HG02763 (cell line): ENCODE results near the gene CD8A.

Experiments used
- ATAC-seq: cut with Tn5 transposase; IDR thresholded peaks from one replicate; pipeline ENCODE4 v1.9.1; 2021; ENCODE audit warnings: mild to moderate bottlenecking, moderate library complexity; ENCODE audit not compliant: unreplicated experiment

Gene CD8A

GRCh38 chr2:86809481-86810121, 18.9 kb upstream of the CD8A start:
- ATAC-seq = no peak

DNA sequence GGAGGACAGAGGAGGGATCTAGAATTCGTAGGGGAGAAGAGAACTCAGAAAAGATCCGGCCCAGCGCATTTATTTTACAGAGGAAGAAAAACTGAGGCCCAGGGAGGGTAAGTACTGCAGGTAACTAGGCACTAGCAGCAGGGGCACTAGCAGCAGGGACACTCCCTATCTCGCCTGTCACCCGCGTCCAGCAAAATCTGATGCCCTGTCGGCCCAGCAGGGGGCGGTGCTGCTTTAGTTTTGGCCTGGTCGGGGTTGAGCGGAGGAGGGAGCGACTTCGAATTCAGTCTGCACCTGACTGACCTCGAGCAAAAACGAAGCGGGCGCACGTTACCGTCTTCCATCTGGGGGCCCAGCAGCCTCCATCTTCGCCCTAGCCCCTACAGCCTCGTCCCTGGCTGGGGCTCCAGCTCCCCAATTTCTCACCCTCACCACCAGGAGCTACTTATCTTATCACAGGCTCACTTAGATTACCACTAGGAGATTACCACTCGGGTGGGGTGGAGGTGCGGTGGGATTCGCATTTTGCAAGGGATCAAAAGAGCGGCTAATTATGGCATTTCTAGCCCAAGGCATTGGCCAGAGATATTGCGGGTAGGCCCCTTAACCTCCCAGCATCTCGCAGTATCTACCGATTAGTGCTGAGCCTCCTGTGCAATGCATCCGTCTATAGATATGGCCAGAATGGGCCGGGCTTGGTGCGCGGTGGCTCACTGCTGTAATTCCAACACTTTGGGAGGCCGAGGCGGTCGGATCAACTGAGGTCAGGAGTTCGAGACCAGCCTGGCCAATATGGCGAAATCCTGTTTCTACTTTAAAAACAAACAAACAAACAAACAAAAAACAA, 17.8 kb upstream of the CD8A start:
- peak; percentile 80 for ATAC-seq

GRCh38 chr2:86807468-86808275, 17.0 kb upstream of the CD8A start:
- no peak for ATAC-seq

DNA sequence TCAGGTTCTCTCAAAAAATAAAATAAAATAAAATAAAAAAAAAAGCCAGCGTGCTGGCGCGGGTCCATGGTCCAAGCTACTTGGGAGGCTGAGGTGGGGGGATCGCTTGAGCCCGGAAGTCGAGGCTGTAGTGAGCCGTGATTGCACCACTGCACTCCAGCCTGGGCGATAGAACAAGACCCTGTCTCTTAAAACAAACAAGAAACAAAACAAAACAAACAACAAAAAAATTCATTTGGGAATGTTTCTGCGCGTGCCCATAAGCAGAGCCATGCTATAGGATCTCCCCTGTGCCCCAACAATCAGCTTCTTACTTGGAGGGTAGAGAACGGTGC, 16.4 kb upstream of the CD8A start:
- no peak for ATAC-seq

DNA sequence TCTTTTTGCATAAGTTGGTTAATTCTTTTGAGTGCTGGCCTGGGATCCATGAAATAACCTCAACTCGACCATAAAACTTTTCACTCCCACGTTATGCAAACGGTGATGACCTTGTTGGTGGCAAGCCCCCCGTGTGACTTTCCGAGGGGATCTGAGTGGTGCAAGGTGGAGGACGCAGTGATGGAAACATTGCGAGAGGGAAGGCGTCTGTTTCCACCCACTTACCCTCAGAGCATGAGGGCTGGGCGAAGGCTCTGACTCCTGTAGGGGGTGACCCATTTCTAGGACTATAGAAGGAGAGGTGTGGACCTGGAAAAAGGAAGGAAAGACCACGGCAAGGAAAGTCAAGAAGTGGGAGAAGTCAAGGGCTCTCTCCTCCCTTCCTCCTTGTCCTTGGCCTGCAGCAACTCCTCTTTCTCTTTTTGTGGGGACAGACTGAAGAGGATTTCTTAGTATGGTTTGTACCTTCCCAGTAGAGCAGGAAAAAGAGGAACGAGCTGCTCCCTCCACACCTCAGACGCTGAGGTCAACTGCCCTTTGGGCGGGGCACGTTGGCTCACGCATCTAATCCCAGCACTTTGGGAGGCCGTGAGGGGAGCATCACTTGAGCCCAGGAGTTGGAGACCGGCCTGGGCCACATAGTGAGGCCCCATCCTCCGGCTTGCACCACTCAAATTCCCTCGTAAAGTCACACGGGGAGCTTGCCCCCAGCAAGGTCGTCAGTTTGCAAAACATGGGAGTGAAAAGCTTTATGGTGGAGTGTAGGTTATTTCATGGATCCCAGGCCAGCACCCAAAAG, 15.5 kb upstream of the CD8A start:
- ATAC-seq = no peak

- no peak for ATAC-seq
These were observed 10.3 kb upstream of the CD8A start for GRCh38 chr2:86800856-86801567.

DNA sequence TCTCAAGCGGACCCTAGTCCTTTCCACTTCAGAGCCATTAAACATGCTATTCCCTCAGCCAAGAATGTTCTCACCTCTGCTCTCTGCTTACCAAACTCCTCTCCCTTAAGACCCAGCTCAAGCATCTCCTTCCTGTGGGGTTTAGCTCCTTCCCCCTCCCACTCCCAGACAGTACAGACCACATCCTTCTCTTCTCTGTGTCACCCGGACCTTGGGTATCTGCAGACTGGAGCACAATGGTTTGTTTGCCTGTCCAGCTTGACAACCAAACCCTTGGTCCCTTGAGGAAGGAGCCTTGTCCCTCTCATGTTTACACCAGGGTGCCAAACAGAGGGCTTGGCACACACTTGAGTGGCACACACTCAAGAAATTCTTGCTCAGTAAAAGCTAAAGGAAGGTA, 4.1 kb upstream of the CD8A start:
- ATAC-seq = no peak

DNA sequence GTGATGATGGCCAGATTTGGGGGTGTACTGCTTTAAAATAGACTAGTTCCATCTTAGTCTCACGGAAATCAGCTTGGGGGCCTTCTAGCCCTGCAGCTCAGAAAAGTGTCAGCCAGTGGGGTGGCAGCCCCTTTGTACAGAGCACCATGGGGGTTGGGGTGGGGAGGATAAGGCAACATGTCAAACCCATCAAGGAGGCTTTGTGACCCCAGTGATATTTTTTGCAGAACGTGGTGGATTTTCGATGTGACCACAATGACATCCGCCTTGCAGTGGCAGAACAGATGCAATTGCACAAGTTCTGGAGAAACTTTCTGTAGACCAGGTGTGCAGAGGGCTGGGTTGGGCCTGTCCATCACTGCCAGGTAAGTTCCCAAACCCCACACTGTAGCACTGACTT, 3.0 kb upstream of the CD8A start:
- ATAC-seq = no peak

DNA sequence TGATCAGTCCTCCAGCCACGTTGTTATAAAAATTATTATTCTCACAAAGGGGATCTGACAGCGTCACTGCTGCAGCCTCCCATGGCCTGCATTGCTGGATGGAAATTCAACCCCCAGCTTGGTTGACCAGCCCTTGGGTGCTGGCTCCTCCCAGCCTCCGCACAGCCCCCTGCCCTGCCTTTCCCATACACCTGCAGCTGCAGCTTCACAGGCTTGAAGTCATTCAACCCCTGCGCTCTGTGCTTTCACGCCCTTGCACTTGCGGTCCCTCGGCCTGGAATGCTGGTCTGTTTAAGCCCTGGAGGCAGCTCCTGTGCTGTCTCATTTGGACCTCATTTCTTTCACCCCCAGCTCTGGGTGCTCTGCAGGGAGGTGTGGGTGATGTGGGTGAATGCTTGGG, 860 bp upstream of the CD8A start:
- ATAC-seq = no peak

- ATAC-seq = no peak
These were observed 508 bp downstream of the CD8A start for GRCh38 chr2:86790134-86790675.

GRCh38 chr2:86789687-86790133, 1.0 kb downstream of the CD8A start:
- ATAC-seq = no peak

- ATAC-seq = no peak
These were observed 1.6 kb downstream of the CD8A start for GRCh38 chr2:86788881-86789686.

- no peak for ATAC-seq
These were observed 2.5 kb downstream of the CD8A start for GRCh38 chr2:86788165-86788564.

DNA sequence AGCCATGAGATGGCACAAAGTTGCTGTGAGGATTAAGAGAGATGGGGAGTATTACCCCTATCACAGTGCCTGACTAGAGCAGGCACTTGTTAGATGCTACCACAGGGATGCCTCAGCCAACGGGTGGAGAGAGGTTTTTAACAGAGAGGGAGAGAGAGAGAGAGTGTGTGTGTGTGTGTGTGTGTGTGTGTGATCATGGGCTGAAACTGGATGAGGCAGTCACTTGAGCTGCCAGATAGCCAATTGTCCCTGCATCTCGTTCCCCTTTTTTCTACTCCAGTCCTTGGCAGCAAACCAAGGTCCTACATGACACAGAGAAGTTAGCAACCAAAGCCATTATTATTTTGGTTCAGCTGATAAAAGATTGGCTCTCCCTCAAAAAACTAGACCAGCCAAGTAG, 3.0 kb downstream of the CD8A start:
- no peak for ATAC-seq

DNA sequence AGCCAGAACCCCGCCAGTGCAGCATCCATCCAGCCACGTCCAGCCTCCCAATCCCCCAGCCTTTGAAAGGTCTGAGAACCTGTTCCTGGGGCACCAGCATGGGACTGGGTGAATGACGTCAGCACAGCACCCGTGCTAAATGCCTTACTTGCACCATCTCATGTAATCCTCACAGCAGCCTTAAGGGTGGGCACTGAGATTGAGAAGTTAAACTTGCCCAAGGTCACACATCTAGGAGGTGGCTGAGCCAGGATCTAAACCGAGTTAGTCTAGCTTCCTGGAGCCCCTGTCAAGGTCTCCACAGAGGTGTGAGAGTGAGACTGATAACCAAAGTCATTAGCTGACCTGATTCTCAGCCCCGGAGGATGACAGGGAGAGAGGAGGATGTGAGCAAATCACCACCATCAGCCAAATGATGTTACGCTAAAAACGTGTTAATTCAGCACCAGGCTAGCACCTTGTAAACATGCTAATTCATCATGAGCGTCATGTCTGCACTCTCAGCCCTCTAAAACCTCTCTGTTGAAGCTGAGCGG, 4.6 kb downstream of the CD8A start:
- ATAC-seq = no peak

DNA sequence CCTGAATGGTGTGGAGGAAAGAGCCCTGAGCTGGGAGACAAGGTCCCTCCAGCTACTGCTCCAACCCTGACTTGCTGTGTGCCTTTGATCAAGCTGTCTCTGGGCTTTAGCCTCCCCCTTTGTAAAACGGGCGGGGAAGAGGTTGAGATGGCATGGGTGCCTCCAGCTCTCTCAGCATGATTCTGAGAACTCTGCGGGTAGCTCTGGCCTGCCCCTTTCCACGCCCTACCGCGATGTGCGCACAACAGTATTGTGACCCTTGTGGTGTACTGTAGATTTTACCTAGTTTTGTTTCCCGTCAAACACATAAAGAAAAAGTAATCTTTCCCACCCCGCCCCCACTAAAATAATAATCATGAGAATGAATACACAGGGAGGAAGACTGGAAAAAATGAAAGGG, 5.3 kb downstream of the CD8A start:
- ATAC-seq = no peak

DNA sequence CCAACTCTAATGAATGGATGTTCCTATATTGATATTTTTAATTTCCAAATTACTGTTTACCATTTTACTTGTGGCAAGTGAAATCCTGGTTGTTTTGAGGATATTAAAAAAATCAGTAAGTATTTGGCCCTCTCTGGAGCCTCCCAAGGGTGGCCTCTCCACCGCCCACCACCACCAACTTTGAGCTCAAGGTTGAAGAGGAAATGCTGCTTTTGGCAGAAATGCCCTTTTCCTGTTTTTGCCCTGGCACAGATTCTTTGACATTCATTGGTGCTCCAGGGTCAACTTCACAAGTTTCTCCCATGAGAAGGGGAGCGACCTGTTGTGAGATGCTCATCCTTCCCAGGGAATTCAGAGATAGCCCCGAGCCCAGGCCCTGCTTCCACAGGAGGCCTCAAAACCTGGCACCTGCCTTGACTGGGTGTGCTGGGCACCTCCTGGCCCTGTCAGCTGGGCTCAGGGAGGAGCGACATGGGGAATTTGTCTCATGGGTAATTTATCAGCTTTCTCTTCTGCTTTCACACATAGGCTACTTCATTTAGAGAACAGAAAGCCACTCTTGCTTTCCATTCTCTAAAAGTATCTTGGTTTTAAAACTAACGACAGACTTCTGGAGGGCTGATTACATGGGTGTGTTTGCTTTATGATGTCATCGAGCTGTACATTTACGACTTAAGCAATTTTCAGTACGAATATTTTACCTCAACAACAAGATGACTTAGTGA, 6.9 kb downstream of the CD8A start:
- ATAC-seq = peak; percentile 94

DNA sequence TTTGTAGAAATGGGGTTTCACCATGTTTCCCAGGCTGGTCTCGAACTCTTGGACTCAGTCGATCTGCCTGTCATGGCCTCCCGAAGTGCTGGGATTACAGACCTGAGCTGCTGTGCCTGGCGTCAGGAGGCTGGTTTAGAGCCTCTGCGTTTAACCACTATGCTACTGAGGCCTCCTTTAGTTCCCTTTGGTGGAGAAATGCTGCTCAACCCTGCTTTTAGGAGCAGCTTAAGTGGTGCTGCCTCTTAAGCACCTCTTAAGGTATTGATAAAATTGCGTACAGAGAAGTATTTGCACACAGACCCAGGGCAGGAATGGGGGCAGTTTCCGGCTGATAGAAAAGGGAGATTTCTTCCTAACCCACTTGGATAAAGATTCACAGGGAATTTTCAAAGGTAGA, 8.0 kb downstream of the CD8A start:
- ATAC-seq = no peak
